Activated T-cell treated with anti-CD3 and anti-CD28 coated beads for 48 hours (primary cell): ENCODE results near the gene PDLIM1.
A peak's percentile ranks its signal among the peaks of the same experiment; 100 is the strongest.

Experiments used
- DNase-seq: peaks from one replicate; pipeline ENCODE4 v3.0.0-alpha.2; 2020; ENCODE audit warnings: low read depth

The PDLIM1 gene

DNA sequence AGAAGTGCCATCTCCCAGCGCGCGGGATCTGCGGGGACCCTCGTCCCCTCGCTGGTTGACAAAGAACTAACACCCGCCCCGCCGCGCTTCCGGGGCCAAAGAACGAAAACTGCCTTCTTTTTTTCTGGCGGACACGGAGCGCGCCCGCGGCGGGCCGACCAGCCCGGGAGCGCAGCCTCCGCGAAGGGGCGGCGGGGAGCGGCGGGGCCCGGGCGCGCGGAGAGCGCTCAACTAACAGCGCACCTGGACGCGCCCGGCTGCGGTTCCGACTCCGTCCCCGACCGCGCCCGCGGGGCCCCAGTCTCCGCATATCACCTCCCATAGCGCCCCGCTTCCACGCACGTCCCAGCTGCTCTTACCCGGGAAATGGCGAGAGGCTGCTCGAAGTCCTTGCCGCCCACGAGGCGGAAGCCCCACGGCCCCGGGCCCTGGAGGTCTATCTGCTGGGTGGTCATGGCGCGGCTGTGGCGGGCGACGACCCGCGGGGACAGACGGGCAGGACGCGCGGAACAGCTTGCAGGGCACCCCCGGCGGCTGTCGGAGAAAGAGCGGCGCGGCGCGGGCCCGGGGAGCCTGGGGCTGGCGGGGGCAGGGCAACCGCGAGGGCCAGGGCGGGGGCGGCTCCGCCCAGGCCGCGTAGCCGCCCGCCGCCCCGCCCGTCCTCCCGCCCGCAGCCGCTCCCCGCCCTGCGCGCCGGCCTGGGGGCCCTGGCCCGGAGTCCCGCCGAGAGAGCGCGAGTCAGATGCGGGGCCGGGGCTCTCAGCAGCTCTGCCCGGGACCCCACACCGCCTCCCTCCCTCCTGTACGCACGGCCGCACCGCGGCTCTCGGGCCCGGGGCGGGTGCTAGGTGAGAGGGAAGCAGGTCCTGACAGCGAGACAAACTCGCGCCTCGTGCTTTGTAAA is at the start of gene PDLIM1:
TSS of gene PDLIM1 (minus strand) at position 543 of the 904 bp plus-strand sequence. CDS start at position 455, 88 bp downstream.
- peak; percentile 12 for DNase-seq

DNA sequence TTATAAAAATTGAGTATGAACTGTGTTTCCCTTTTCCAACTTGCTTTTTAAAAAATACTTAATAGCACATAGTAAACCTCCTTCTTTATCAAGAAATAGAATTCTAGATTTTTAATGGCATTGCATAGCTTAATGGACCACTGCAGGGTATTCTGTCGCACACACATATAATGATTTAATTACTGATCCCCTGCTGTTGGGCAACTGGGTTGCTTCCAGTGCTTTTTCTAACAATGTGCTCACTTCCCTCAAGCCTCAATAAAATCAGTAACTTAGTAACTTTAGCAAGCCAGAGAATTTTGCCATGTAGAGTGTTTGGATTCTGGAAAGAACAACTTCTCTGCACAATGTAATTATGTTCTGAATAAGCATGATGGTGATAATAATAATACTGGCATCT is 49.1 kb upstream of the PDLIM1 start:
- DNase-seq = no peak

GRCh38 chr10:95337423-95338160 is 46.8 kb upstream of the PDLIM1 start:
- no peak for DNase-seq

DNA sequence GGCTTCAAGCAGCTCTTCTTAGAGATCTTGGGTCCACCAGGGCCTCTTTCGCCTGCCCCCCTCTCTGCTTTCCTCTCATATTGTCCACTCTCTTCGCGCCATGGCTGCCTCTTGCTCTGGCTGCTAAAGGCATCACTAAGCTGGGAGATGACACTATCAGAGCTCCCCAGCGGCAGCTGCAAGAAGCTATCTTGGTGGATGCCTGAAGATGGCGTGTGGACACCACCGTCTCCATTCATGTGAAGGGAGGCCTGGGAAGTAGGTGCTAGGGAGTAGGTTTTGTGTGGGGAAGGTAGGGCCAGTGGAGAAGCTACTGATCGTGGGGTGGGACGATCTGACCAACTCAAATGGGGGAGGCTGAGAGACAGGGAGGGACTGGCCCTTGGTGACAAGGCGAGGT is 45.9 kb upstream of the PDLIM1 start:
- no peak for DNase-seq

DNA sequence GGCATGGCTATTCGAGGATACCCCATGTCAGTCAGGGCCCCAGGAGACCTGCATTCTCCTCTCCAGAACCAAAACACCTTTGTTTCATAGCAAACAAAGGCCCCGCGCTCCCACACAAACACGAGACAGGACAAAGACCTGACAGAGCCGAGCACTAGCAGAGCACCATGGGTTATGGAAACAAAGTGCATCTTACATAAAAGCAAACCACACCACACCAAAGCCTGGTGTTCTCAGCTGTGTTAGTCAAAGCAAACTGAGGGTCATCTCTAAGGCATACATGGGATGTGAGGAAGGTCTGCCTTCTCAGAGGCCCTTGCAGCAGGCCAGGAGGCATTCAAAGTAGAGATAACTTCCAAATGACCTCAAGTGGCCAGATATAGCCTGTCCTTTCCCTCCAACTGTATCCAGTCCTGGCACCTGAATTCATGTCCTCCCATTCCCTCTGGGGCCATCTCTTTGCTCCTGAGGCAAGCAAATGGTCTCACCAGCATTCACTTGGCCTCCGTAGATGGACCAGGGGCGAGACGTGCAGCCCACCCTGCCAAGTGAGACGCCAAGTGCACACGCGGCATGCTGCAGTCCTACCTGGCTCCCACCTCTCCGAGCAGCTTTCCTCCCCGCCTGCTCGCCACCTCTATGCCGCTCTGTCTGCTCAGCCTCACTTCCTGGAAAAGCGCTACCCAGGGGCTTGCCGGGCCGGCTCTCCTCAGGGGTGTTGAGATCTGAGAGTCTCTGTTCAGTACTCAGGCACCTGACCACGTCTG is 45.3 kb upstream of the PDLIM1 start:
- no peak for DNase-seq

GRCh38 chr10:95334805-95335144 is 44.0 kb upstream of the PDLIM1 start:
- no peak for DNase-seq

GRCh38 chr10:95333997-95334804 is 43.4 kb upstream of the PDLIM1 start:
- DNase-seq = no peak

- DNase-seq = no peak
These were observed 42.0 kb upstream of the PDLIM1 start for GRCh38 chr10:95332666-95333249.

- DNase-seq = no peak
These were observed 40.9 kb upstream of the PDLIM1 start for GRCh38 chr10:95331596-95332130.

GRCh38 chr10:95330966-95331453 is 40.2 kb upstream of the PDLIM1 start:
- no peak for DNase-seq

- DNase-seq = no peak
These were observed 38.5 kb upstream of the PDLIM1 start for GRCh38 chr10:95329296-95329695.

- no peak for DNase-seq
These were observed 37.2 kb upstream of the PDLIM1 start for GRCh38 chr10:95328013-95328412.

DNA sequence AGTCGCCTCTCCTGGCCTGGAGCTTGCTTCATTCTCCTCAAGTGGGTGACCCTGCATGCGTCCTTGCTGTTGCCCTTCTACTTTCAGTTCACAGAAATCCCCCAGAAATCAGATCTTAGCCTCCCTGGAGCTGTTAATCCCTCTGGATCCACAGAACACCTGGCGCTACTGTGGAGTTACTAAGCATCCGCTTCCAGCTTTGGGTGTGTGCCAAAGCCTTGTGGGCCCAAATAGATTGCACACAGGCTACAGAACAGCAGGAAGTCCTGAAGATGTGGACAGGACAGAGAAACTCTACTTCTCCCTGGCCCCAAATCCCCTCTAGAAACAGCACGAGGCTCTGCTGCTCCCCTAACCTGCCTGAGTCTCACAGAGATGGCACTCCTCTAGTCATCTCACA is 36.6 kb upstream of the PDLIM1 start:
- no peak for DNase-seq

DNA sequence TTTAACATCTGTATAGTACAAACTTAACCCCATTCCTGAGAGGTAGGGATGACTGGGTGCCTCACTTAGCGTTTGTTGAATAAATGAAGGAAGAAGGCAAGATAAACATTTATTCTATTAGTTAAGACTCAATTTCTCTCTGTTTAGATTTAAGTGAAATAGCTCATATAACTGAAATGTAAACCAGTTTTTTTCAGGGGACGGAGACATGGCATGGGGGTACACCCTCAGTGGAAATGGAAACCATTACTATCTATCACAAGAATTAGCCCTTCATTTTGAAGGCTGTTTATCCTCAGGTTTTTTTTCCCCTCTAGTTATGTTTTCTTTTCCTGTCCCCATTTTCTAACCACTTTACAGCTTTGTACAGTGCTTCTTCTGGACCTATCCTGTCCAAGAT is 35.6 kb upstream of the PDLIM1 start:
- DNase-seq = no peak

GRCh38 chr10:95325863-95326262 is 35.1 kb upstream of the PDLIM1 start:
- no peak for DNase-seq

- no peak for DNase-seq
These were observed 33.8 kb upstream of the PDLIM1 start for GRCh38 chr10:95324436-95325268.

DNA sequence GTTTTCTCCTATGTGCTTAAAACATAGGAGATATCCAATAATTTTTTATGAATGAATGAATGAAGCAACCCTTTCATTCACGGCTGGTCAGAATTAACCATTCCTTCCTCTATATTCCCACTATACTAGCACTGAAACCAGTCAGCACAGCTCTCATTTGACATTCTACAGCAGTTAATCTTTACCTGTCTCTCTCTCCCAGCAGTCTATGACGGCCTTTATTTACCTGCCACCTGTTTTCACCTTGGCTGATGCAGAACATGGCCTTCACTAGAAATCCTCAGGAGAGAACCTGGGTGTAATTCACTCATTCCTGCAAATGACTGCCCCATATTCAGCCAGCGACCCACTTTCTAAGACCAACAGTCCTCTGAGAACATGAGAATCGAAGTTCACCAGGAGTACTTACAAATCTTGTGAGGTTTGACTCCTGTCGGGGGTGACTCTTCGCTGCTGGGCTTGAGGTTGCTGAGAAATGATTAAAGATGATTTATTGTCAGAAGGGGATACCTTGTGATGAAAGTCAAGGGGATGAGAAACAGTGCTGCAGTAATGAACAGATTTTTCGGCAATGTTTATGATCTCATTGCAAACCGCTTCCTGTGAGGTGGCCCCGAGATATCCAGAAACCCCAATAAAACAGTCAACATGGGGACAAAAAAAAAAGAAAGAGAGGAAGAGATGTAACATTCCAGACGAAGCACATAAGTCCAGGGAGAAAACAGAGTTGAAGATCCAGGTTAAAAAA is 30.9 kb upstream of the PDLIM1 start:
- no peak for DNase-seq

GRCh38 chr10:95319239-95319638 is 28.4 kb upstream of the PDLIM1 start:
- no peak for DNase-seq

DNA sequence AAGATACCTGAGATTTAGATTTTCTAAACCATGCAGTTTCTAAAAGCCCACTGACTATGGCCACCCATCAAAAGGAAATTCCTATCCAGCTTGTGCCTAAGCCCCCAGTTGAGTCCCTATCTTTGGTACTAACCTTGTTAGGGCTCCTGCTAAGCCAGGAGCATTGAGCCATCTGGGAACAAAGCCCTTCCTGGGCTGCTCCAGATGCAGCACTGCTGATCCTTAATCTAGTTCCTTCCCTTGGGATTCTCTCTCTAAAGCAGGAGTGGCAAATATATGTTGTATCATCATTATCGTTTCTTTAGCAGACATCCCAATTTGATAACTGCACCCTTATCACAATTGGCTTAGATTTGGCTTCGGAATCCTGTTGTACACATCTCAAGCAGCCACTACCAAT is 24.7 kb upstream of the PDLIM1 start:
- no peak for DNase-seq
